Stimulated activated CD4-positive, alpha-beta T cell treated with anti-CD3 and anti-CD28 coated beads, Interleukin-2, amount 100 ng/mL, for 48 hours (primary cell): Measurements from ENCODE around the gene TCTN1.
"Not testable (repeated sequence)": the region's sequence is repeated elsewhere in the genome, so short reads cannot be mapped to it uniquely, and the experiment has no call there.

Experiments used
- DNase-seq, 2 donors: peaks; one replicate each; pipeline ENCODE4 v3.0.0-alpha.2; 2020

Gene TCTN1

DNA sequence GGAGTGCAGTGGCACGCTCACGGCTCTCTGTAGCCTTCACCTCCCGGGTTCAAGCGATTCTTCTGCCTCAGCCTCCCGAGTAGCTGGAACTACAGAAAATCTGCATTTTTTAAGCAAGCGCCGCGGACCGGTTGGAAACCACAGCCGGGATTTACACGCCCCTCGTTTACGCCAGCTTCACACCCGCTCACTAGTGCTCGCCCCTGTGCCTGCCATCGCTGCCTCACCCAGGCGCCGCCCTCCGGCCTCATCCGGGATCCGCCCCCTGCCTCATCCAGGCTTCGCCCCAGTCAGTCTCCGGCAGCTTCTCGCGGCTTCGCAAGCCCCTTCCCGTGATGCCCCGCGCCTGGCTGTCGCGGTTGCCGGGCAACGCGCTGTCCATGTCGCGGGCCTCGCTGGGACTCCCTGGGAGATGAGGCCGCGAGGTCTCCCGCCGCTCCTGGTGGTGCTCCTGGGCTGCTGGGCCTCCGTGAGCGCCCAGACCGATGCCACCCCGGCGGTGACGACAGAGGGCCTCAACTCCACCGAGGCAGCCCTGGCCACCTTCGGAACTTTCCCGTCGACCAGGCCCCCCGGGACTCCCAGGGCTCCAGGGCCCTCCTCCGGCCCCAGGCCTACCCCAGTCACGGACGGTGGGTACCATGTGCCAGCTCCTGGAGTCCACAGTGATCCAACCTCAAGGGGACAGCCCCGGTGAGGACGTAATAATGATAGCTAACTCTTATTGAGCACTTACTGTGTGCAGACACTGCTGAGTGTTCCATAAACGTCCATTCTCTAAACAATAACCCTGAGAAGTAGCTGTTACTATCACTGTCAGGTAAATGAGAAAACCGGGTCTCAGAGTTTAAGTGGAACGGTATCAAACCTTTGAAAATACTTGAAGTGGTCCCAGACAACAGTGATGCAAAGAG is at the start of gene TCTN1:
Gene TCTN1, plus strand, starts transcription at position 359 of the 914 bp plus-strand sequence. Its CDS starts 54 bp downstream, at position 413.
- peak; percentile 96 for DNase-seq

DNA sequence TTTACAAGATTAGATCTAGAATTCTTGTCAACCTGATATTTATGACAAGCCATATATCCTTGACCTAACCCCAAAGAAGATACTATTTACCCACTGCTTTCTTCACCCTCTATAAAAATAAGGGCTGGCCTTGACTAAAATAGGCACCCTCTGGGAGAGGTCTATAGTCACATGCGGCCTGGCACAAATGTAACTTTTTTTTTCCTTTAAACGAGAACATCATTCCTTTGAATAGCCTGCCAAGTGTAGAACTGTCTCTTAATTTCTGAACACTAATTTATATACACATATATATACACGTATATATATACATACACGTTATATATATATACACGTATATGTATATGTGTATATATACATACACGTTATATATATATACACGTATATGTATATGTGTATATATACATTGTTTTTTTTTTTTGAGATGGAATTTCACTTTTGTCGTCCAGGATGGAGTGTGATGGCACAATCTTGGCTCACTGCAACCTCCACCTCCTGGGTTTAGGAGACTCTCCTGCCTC is 49.4 kb upstream of the TCTN1 start:
- DNase-seq, result no peak

GRCh38 chr12:110565894-110566871 is 47.7 kb upstream of the TCTN1 start:
- no peak for DNase-seq

- DNase-seq, result no peak
Measured at GRCh38 chr12:110566993-110567392, 46.9 kb upstream of the TCTN1 start.

GRCh38 chr12:110568752-110569151 is 45.2 kb upstream of the TCTN1 start:
- no peak for DNase-seq

GRCh38 chr12:110569838-110570237 is 44.1 kb upstream of the TCTN1 start:
- DNase-seq, result not testable (repeated sequence)

- DNase-seq, result not testable (repeated sequence)
Measured at GRCh38 chr12:110570798-110571197, 43.1 kb upstream of the TCTN1 start.

- no peak for DNase-seq
Measured at GRCh38 chr12:110574044-110574443, 39.9 kb upstream of the TCTN1 start.

DNA sequence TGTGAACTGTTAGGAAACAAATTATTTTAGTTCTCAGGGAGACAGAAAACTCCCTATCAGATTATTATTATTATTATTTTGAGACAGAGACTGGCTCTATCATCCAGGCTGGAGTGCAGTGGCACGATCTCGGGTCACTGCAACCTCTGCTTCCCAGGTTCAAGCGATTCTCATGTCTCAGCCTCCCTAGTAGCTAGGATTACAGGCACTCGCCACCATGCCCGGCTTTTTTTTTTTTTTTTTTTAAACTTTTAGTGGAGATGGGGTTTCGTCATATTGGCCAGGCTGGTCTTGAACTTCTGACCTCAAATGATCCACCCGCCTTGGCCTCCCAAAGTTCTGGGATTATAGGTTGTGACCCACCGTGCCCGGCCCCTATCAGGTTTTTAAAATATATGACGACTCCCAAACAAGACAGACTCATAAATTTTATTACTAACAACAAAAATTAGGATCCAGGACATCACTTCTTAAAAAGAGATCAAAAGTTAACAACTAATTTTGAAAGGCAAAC is 39.2 kb upstream of the TCTN1 start:
- not testable (repeated sequence) for DNase-seq

- no peak for DNase-seq
Measured at GRCh38 chr12:110575326-110575725, 38.6 kb upstream of the TCTN1 start.

DNA sequence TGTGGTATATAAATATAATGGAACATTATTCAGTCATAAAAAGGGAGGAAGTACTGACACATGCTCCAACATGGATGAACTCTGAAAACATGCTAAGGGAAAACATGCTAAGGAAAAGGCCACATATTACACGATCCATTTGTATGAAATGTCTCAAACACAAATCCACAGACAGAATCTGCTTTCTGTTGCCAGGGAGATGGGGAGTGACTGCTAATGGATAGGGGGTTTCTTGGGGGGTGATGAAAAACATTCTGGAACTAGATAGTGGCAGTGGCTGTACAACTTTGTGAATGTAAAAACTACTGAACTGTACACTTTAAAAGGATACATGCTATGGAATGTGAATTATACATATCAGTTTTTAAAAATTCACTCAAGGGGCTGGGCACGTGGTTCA is 37.4 kb upstream of the TCTN1 start:
- no peak for DNase-seq

DNA sequence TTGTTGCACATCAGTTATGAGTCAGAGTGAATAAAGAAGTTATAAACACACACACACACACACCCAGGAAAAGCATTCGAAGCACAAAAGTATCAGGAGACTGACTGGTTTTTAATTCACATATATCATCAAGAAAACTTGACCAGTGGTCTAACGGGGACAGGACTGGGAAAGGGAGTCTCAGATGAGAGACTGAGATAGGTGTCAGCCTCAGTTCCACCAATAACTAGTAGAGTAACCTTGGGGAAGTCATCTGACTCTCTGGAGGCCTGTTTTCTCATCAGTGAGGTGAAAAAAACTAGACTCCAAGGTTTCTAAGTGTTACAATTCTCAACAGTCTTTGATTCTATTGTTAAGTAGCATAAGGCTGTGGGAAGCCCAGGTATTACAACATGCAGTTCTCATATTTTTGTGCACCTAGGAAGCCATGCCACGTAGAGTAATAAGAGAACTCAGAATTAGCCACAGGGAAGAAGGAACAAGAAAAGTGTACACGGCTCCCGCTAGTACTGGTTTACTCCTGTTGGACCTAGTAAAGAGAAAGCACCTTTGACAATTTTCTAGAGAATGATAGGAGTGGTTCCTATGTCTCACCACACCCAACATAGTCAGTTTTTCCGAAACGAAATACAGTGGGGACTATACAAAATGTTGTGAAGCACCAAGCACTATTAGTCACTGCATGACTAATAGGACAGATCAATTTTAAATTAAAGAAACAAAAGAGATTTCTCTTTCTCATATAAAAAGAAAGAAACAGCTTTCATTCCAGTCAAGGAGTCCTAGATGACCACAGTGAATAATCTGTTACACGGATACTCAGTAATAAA is 35.9 kb upstream of the TCTN1 start:
- no peak for DNase-seq

DNA sequence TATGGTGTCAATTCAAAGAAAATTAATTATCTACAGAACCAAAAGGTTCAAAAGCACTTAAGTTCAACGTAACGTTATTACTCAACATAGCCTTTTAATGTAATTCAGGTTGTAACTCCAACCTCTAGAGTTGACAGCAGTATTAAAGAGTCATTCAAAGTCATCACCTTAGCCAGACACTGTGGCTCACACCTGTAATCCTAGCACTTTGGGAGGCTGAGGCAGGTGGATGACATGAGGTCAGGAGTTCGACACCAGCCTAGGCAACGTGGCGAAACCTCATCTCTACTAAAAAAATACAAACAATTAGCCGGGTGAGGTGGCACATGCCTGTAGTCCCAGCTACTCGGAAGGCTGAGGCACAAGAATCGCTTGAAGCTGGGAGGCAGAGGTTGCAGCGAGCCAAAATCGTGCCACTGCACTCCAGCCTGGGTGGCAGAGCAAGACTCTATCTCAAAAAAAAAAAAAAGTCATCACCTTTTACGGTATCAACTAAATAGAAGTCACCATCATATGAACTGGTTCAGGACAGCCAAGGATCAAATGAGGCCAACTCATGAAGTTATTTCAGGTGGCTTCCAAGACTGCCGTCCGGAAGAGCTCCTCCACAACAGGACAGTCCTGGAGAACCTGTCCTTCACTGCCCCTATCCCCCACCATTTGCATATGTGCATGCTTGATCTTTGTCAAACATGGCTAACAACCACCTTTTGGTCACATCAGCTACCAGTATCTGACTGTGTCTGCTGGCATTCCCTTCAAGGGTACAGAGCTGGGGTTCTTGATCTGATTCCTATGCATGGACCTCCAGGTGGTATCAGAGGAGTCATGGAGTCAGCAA is 35.0 kb upstream of the TCTN1 start:
- no peak for DNase-seq

GRCh38 chr12:110579535-110580253 is 34.2 kb upstream of the TCTN1 start:
- DNase-seq, result no peak

GRCh38 chr12:110581931-110582275 is 32.0 kb upstream of the TCTN1 start:
- no peak for DNase-seq

- DNase-seq, result peak; percentile 61 to 62
Measured at GRCh38 chr12:110582276-110583136, 31.4 kb upstream of the TCTN1 start.

- peak; percentile 96 to 97 for DNase-seq
Measured at GRCh38 chr12:110583137-110584059, 30.5 kb upstream of the TCTN1 start, which contains the start of gene PPTC7. TSS of gene PPTC7 (minus strand) at chr12:110583318. CDS start at chr12:110583031, 287 bp downstream.

GRCh38 chr12:110585231-110585799 is 28.6 kb upstream of the TCTN1 start:
- no peak for DNase-seq
